Suprapubic skin (tissue), 4 donors: ENCODE results near the gene SSR2. TPM values are rescaled to one million over a fixed set of nuclear protein-coding genes. Genes with fewer than 3 reads are reported as not detected.
"Not testable (repeated sequence)": the region's sequence is repeated elsewhere in the genome, so short reads cannot be mapped to it uniquely, and the experiment has no call there.

Experiments used
- DNase-seq, 2 donors: peaks; one replicate each; pipeline ENCODE4 v3.0.0-alpha.2; 2019; ENCODE audit warnings: low spot score in 2 of 2
- H3K27ac ChIP-seq: fragments of 200-600 bp; sonication (generic); one replicate; pipeline ENCODE4 v1.5.1; 2019
- H3K27me3 ChIP-seq: fragments of 200-600 bp; sonication (generic); one replicate; pipeline ENCODE4 v1.5.1; 2019
- H3K36me3 ChIP-seq: fragments of 200-600 bp; sonication (generic); one replicate; pipeline ENCODE4 v1.5.1; 2019
- H3K4me1 ChIP-seq: fragments of 200-600 bp; sonication (generic); one replicate; pipeline ENCODE4 v1.5.1; 2019
- H3K4me3 ChIP-seq: fragments of 200-600 bp; sonication (generic); one replicate; pipeline ENCODE4 v1.5.1; 2019; ENCODE audit warnings: mild to moderate bottlenecking
- H3K9me3 ChIP-seq: fragments of 200-600 bp; sonication (generic); one replicate; pipeline ENCODE4 v1.5.1; 2019
- EP300 ChIP-seq: sonication (generic); formaldehyde crosslinking; IDR thresholded peaks from one replicate; pipeline ENCODE4 v1.6.1; 2017; ENCODE audit warnings: antibody characterized with exemption
- POLR2A ChIP-seq, 2 donors: fragments of 450-650 bp; IDR thresholded peaks; one replicate each; pipeline ENCODE4 v1.6.1; 2017; ENCODE audit warnings: antibody characterized with exemption in 2 of 2, mild to moderate bottlenecking in 2 of 2, moderate library complexity in 2 of 2
- POLR2AphosphoS5 ChIP-seq, 3 donors: sonication (generic); formaldehyde crosslinking; IDR thresholded peaks; one replicate each; pipeline ENCODE4 v1.6.1; 2017; ENCODE audit warnings: antibody characterized with exemption in 3 of 3
- WGBS: methylation state at CpG from one replicate; pipeline ENCODE4 v1.1.5; 2018; 5-methylcytosine and 5-hydroxymethylcytosine counted together
- total RNA-seq, 4 donors: library from RNA; depleted of rRNA; stranded (reverse); fragments of >200 nt; gene quantifications; one replicate each; pipeline ENCODE4 v1.1.0, GENCODE V29; 2016
- TF ChIP-seq, protein P1 (sequence below), 2 donors: fragments of 200-600 bp in 1 of 2; fragments of 450-650 bp in 1 of 2; sonication (generic) in 1 of 2; IDR thresholded peaks; one replicate each; pipeline ENCODE4 v1.5.1; 2016 to 2019; ENCODE audit warnings: antibody characterized with exemption in 2 of 2, mild to moderate bottlenecking in 1 of 2, moderate library complexity in 1 of 2

The SSR2 gene
- total RNA-seq, 4 donors from 2014 or later, result 160 to 278 (median 240) TPM

DNA sequence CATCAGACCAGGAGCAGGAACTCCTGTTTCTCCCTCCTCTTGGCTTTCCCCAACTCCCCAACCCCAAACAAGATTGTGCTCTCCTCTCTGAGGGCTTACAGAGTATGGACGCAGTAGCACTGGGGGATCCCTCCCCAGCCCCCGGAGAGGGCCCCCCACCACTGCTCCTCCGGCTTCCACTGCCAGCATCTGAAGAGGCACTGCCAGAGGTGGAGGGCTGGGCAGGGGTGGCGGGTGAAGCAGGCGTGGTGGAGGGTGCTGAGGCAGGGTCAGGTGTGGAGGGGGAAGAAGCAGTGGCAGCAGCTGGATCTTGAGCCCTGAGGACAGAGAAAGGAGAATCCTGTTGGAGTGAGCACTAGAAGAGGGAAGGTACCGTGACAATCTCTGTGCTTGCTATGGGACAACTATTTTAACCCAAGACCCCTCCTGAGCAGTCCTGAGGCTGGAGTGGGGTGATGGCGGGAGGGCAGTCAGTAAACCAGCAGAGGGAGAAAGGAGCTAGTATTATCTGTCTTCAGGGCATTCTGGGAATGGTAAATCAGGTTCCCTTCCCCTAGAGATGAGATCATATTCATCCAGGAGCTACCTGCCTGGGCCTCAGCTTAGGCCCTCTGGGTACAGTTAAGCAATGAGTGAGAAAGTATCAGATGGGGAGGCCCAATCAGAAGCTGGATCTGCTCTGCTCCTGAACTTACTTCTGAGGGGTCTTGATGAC is 30.4 kb upstream of the SSR2 start:
- H3K4me3 ChIP-seq, result no peak overlapping the region
- peaks cover 22% of the 10 kb centered on the region for H3K36me3 ChIP-seq
- TF ChIP-seq POLR2A (IDR thresholded peaks at IDR 0.05), result no peak
- TF ChIP-seq, protein P1, sequence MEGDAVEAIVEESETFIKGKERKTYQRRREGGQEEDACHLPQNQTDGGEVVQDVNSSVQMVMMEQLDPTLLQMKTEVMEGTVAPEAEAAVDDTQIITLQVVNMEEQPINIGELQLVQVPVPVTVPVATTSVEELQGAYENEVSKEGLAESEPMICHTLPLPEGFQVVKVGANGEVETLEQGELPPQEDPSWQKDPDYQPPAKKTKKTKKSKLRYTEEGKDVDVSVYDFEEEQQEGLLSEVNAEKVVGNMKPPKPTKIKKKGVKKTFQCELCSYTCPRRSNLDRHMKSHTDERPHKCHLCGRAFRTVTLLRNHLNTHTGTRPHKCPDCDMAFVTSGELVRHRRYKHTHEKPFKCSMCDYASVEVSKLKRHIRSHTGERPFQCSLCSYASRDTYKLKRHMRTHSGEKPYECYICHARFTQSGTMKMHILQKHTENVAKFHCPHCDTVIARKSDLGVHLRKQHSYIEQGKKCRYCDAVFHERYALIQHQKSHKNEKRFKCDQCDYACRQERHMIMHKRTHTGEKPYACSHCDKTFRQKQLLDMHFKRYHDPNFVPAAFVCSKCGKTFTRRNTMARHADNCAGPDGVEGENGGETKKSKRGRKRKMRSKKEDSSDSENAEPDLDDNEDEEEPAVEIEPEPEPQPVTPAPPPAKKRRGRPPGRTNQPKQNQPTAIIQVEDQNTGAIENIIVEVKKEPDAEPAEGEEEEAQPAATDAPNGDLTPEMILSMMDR (IDR thresholded peaks at IDR 0.05), result no peak
- no peak for TF ChIP-seq POLR2AphosphoS5 (IDR thresholded peaks at IDR 0.05)
- no peak for TF ChIP-seq EP300
- H3K4me1 ChIP-seq, result peaks cover 27% of the 10 kb centered on the region
- 86% methylated on average over 7 of the region's 7 CpGs for WGBS
- no peak for DNase-seq
- H3K27ac ChIP-seq, result no peak overlapping the region
- no peaks in the 10 kb centered on the region for H3K27me3 ChIP-seq
- H3K9me3 ChIP-seq, result no peaks in the 10 kb centered on the region

DNA sequence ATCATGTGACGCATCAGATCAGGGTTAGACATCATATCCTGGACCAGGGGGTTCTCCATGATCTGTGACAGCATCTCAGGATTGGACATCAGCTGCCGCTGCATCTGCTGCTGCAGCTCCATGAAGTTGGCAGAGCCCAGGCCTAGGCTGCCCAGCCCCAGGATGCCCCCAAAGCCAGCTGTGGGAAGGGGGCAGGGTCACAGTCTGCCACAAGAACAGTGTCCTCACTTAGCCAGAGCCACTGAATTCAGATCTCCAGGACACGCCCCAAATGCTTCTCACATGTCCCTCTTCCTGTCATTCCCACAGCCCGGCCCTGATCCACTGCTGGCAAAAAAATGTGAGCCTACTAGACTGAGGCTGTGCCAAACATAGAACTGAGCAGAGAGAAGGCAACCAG is 29.6 kb upstream of the SSR2 start:
- H3K36me3 ChIP-seq, result peaks cover 22% of the 10 kb centered on the region
- DNase-seq, result no peak
- H3K27ac ChIP-seq, result no peak overlapping the region

DNA sequence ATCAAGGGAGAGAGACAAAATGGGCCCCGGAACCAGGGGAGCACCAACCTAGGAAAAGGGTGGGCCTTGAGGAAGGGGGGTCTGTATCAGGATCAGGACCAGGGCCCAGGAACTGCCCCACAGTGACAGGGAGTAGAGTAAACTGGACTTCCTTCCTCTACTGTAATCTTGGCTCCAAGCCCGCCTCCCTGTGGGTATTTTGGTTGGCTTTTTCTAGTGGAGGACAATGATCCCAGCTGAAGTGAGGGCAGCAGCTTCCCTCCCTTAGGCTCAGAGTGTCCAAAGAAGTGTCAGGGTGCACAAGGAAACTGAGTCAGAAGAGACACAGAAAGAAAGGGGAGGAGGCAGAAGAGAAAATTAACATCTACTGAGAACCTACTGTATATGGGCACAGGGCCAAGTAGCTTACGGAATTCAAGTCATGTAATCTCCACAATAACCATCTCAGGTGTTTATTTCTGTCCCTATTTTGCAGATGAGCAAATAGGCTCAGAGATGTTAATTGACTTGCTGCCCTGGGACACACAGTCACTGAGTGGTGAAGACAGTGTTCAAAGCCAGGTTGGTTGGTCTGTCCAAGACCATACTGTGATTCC is 28.0 kb upstream of the SSR2 start:
- no peak for DNase-seq
- Histone ChIP-seq H3K9me3 (no peaks in the 10 kb centered on the region), H3K36me3 (peaks cover 35% of the 10 kb centered on the region), H3K4me3 (no peak overlapping the region), H3K4me1 (peaks cover 14% of the 10 kb centered on the region), H3K27me3 (no peaks in the 10 kb centered on the region), H3K27ac (no peak overlapping the region)
- TF ChIP-seq POLR2A (IDR thresholded peaks at IDR 0.05) (no peak), EP300 (no peak), POLR2AphosphoS5 (IDR thresholded peaks at IDR 0.05) (no peak)
- TF ChIP-seq, protein P1 (IDR thresholded peaks at IDR 0.05), result no peak
- 78% methylated on average over 3 of the region's 3 CpGs for WGBS

More for the DNA sequence above, 29.6 kb upstream of the SSR2 start:
- Histone ChIP-seq H3K4me3 (no peak overlapping the region), H3K9me3 (no peaks in the 10 kb centered on the region), H3K4me1 (peaks cover 19% of the 10 kb centered on the region), H3K27me3 (no peaks in the 10 kb centered on the region)
- TF ChIP-seq POLR2A (IDR thresholded peaks at IDR 0.05) (no peak), EP300 (no peak), POLR2AphosphoS5 (IDR thresholded peaks at IDR 0.05) (no peak)
- TF ChIP-seq, protein P1 (IDR thresholded peaks at IDR 0.05), result no peak
- WGBS, result 71% methylated on average over 3 of the region's 4 CpGs

- Histone ChIP-seq H3K27ac (no peak overlapping the region), H3K36me3 (peaks cover 65% of the 10 kb centered on the region), H3K9me3 (no peaks in the 10 kb centered on the region), H3K4me3 (no peak overlapping the region), H3K4me1 (no peaks in the 10 kb centered on the region), H3K27me3 (no peaks in the 10 kb centered on the region)
- 82% methylated on average over 4 of the region's 4 CpGs for WGBS
- no peak for DNase-seq
- TF ChIP-seq, protein P1 (IDR thresholded peaks at IDR 0.05), result no peak
- TF ChIP-seq POLR2AphosphoS5 (IDR thresholded peaks at IDR 0.05), result no peak
- no peak for TF ChIP-seq POLR2A (IDR thresholded peaks at IDR 0.05)
- no peak for TF ChIP-seq EP300
These were observed 24.3 kb upstream of the SSR2 start for GRCh38 chr1:156045076-156045475.

DNA sequence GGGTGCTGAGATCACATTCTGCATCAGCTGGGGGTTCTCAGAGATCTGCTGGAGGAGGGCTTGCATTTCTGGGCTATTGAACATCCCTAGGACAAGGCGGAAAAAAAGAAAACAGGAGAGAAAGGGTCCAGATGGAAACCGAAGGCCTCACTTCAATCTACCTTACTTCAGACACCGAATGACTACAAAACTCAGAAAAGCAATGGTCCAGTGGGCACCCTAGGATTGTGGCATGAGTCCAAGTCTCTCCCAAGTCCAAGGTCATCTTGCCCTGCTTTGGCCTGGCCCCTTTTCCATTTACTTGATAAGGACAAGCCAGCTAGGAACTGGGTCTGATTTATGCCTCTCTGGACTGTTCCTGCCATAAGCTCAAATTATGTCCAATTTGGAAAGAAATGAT is 22.1 kb upstream of the SSR2 start:
- TF ChIP-seq POLR2AphosphoS5 (IDR thresholded peaks at IDR 0.05) (no peak), EP300 (no peak), POLR2A (IDR thresholded peaks at IDR 0.05) (no peak)
- TF ChIP-seq, protein P1 (IDR thresholded peaks at IDR 0.05), result no peak
- Histone ChIP-seq H3K4me1 (no peaks in the 10 kb centered on the region), H3K4me3 (no peak overlapping the region), H3K9me3 (no peaks in the 10 kb centered on the region), H3K36me3 (peaks cover 68% of the 10 kb centered on the region), H3K27me3 (no peaks in the 10 kb centered on the region), H3K27ac (no peak overlapping the region)
- no peak for DNase-seq
- 92% methylated on average over 3 of the region's 3 CpGs for WGBS

DNA sequence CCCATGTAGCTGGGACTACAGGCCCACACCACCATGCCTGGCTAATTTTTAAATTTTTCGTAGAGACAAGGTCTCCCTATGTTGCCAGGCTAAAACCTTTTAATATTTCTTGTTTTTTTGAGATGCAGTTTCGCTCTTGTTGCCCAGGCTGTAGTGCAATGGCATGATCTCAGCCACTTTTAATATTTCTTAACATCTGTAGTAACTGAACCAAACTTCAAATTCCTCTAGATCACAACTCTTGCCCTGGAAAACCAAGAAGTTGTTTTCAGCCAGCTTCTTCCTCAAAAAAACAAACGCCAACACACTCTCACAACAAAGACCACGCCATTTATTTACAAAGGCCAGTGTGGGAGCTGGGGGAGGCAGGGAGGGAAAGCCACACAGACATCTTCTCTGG is 14.2 kb upstream of the SSR2 start:
- WGBS, result 96% methylated on average over 4 of the region's 4 CpGs
- H3K4me3 ChIP-seq, H3K4me1 ChIP-seq, H3K27ac ChIP-seq, DNase-seq, H3K27me3 ChIP-seq, H3K9me3 ChIP-seq: not testable (repeated sequence)
- H3K36me3 ChIP-seq, result peaks cover 40% of the 10 kb centered on the region
